Measurements from ENCODE around the gene WDHD1.

GRCh38 chr14:55053018-55053417 lies 26.1 kb upstream of the WDHD1 start:
- no peak for TF ChIP-seq CTCF (IDR thresholded peaks at IDR 0.05)
- no peak for TF ChIP-seq POLR2A (IDR thresholded peaks at IDR 0.05)

Data from thyroid gland (tissue), 4 donors.